K562 (cell line): ENCODE data around the gene NIFK. TPM values are rescaled to one million over a fixed set of nuclear protein-coding genes. Genes with fewer than 3 reads are reported as not detected.
A peak's percentile ranks its signal among the peaks of the same experiment; 100 is the strongest.

ENCODE experiments used
- CBFA2T3 ChIP-seq: fragments of 450-650 bp; IDR thresholded peaks from 2 replicates; pipeline ENCODE4 v1.6.1; 2017
- CHD1 ChIP-seq: fragments of 200-600 bp; sonication (generic); IDR thresholded peaks from one replicate; pipeline ENCODE4 v1.6.1; 2012; ENCODE audit warnings: mild to moderate bottlenecking, moderate library complexity, low read length, inconsistent platforms
- CHD2 ChIP-seq: IDR thresholded peaks from 2 replicates; pipeline ENCODE4 v1.6.1; 2011; ENCODE audit warnings: low read depth, low read length
- CREBBP ChIP-seq: IDR thresholded peaks from one replicate; pipeline ENCODE4 v1.6.1; 2012; ENCODE audit warnings: low read depth, mild to moderate bottlenecking, control low read depth, inconsistent platforms, low read length
- FOSL1 ChIP-seq: fragments of 200-800 bp; sonication (Bioruptor generic); conservative IDR thresholded peaks from 2 replicates; pipeline ENCODE4 v1.6.1; 2016; ENCODE audit warnings: missing genetic modification characterization, missing compliant biosample characterization
- LARP7 ChIP-seq: fragments of 450-650 bp; IDR thresholded peaks from 2 replicates; pipeline ENCODE4 v1.6.1; 2016
- NBN ChIP-seq: fragments of 450-650 bp; IDR thresholded peaks from 2 replicates; pipeline ENCODE4 v1.6.1; 2016; ENCODE audit warnings: low read depth, mild to moderate bottlenecking
- PHTF2 ChIP-seq: fragments of 250-450 bp; sonication (Bioruptor Pico); IDR thresholded peaks from 2 replicates; pipeline ENCODE4 v1.5.0; 2021; ENCODE audit warnings: mild to moderate bottlenecking
- RBM17 ChIP-seq: fragments of 200-400 bp; formaldehyde crosslinking; IDR thresholded peaks from 2 replicates; pipeline ENCODE4 v1.6.1; 2017; ENCODE audit warnings: low read depth, mild to moderate bottlenecking, low read length, borderline replicate concordance
- RFX7 ChIP-seq: fragments of 250-450 bp; sonication (Bioruptor Pico); IDR thresholded peaks from 2 replicates; pipeline ENCODE4 v1.5.1; 2021; ENCODE audit warnings: mild to moderate bottlenecking
- STAT5A ChIP-seq: IDR thresholded peaks from 2 replicates; pipeline ENCODE4 v1.6.1; 2012; ENCODE audit warnings: low read length, inconsistent platforms, borderline replicate concordance
- ZNF253 ChIP-seq: fragments of 250-450 bp; sonication (Bioruptor Pico); conservative IDR thresholded peaks from 2 replicates; pipeline ENCODE4 v1.6.1; 2021; ENCODE audit warnings: mild to moderate bottlenecking
- polyA plus RNA-seq, 8 experiments: library from polyadenylated mRNA; depleted of rRNA in 4 of 8; stranded (reverse) in 5 of 8; unstranded in 3 of 8; fragments of >200 nt; fragmentation: Nextera tagmentation in 2 of 8; fragmentation: Illumina TruSeq in 1 of 8; extraction: Ambion mirVana in 2 of 8; extraction: Trizol in 1 of 8; gene quantifications; 2 replicates each; pipeline versions ENCODE4 v1.2.1 to v1.2.3, GENCODE V29; 2011 to 2014; ENCODE audit warnings: inconsistent platforms in 1 of 8, missing spikeins in 1 of 8
- total RNA-seq, 7 experiments: library from RNA; depleted of rRNA in 6 of 7; stranded (reverse); fragments of >200 nt in 6 of 7; fragmentation: Illumina TruSeq in 2 of 7; extraction: Trizol in 2 of 7; gene quantifications; 2 replicates each; pipeline versions ENCODE4 v1.2.1 to v1.2.3, GENCODE V29; 2011 to 2021; ENCODE audit warnings: low replicate concordance in 1 of 7
- TF ChIP-seq, protein P1 (sequence below): fragments of 150-350 bp; conservative IDR thresholded peaks from 2 replicates; pipeline ENCODE4 v1.6.1; 2014; ENCODE audit warnings: low read length
- TF ChIP-seq, protein P2 (sequence below): fragments of 450-650 bp; formaldehyde crosslinking; IDR thresholded peaks from 2 replicates; pipeline ENCODE4 v1.4.0; 2020; ENCODE audit warnings: mild to moderate bottlenecking, moderate library complexity
- TF ChIP-seq, protein P3 (sequence below): sonication (generic); formaldehyde crosslinking; IDR thresholded peaks from 2 replicates; pipeline ENCODE4 v1.8.0; 2022; ENCODE audit warnings: missing genetic modification reagents, mild to moderate bottlenecking, borderline replicate concordance
- TF ChIP-seq, protein P4 (sequence below): sonication (generic); formaldehyde crosslinking; IDR thresholded peaks from 2 replicates; pipeline ENCODE4 v1.8.0; 2023; ENCODE audit warnings: missing genetic modification reagents, mild to moderate bottlenecking, borderline replicate concordance

Gene NIFK
- total and polyA plus RNA-seq, 9 of the 15 experiments (the other 6 are each of a cell fraction or from before 2014, with no cell fraction given), result 60.2 to 426 (median 183) TPM

DNA sequence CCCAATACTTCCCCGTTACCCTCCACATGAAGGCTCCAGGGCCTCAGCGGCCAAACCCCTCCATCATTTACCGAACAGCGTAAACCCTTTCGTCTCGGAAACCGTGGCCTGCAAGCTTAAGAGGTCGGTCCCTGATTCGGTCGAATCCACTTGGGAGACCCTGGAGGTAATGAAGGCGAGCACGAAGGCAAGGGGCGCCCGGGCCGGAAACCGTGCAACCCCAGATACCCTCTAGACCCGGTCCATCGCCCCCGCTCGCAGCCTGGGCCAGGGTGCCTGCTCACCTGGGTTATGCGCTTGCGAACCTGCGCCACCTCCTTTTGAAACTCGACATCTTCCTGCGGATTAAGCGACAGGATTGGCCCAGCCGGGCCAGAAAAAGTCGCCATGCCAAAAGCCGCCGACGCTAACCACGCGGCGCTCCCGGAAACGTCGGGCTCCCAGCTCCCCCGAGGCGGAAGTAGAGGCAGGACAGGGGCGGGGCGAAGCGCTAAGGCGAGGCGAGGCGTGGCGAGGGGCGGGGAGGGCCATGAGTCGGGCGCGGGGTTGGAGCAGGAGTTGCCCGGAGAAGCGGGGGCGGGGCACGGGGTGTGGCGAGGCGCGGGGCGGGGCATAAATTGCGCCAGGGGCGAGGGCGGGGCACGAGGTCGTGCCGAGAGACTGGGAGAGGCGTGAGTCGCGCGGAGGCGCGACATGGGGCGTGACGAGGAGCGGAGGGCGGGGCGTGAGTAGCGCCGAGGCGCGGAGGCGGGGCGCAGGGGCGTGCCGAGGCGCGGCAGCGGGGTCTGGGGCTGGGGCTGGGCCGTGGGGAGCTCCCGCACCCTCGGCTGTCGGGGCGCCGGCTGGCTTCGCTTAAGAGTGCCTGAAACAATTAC lies at the start of gene NIFK (continued):
- TF ChIP-seq, protein P1, sequence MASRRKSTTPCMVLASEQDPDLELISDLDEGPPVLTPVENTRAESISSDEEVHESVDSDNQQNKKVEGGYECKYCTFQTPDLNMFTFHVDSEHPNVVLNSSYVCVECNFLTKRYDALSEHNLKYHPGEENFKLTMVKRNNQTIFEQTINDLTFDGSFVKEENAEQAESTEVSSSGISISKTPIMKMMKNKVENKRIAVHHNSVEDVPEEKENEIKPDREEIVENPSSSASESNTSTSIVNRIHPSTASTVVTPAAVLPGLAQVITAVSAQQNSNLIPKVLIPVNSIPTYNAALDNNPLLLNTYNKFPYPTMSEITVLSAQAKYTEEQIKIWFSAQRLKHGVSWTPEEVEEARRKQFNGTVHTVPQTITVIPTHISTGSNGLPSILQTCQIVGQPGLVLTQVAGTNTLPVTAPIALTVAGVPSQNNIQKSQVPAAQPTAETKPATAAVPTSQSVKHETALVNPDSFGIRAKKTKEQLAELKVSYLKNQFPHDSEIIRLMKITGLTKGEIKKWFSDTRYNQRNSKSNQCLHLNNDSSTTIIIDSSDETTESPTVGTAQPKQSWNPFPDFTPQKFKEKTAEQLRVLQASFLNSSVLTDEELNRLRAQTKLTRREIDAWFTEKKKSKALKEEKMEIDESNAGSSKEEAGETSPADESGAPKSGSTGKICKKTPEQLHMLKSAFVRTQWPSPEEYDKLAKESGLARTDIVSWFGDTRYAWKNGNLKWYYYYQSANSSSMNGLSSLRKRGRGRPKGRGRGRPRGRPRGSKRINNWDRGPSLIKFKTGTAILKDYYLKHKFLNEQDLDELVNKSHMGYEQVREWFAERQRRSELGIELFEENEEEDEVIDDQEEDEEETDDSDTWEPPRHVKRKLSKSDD, result no peak
- TF ChIP-seq CHD1, result no peak
- no peak for TF ChIP-seq NBN
- TF ChIP-seq, protein P2, sequence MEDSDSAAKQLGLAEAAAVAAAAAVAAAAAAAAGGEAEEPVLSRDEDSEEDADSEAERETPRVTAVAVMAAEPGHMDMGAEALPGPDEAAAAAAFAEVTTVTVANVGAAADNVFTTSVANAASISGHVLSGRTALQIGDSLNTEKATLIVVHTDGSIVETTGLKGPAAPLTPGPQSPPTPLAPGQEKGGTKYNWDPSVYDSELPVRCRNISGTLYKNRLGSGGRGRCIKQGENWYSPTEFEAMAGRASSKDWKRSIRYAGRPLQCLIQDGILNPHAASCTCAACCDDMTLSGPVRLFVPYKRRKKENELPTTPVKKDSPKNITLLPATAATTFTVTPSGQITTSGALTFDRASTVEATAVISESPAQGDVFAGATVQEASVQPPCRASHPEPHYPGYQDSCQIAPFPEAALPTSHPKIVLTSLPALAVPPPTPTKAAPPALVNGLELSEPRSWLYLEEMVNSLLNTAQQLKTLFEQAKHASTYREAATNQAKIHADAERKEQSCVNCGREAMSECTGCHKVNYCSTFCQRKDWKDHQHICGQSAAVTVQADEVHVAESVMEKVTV (CRISPR knock-in tag), result no peak
- no peak for TF ChIP-seq CREBBP
- no peak for TF ChIP-seq ZNF253
- no peak for TF ChIP-seq FOSL1
- TF ChIP-seq RFX7 (CRISPR knock-in tag), result no peak
- no peak for TF ChIP-seq PHTF2 (CRISPR knock-in tag)
- TF ChIP-seq, protein P3, sequence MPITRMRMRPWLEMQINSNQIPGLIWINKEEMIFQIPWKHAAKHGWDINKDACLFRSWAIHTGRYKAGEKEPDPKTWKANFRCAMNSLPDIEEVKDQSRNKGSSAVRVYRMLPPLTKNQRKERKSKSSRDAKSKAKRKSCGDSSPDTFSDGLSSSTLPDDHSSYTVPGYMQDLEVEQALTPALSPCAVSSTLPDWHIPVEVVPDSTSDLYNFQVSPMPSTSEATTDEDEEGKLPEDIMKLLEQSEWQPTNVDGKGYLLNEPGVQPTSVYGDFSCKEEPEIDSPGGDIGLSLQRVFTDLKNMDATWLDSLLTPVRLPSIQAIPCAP (CRISPR knock-in tag), result no peak
- TF ChIP-seq RBM17, result no peak
- TF ChIP-seq STAT5A, result no peak
- peak; percentile 43; the same call in 1 of the 2 replicates for TF ChIP-seq CHD2
- TF ChIP-seq, protein P4, sequence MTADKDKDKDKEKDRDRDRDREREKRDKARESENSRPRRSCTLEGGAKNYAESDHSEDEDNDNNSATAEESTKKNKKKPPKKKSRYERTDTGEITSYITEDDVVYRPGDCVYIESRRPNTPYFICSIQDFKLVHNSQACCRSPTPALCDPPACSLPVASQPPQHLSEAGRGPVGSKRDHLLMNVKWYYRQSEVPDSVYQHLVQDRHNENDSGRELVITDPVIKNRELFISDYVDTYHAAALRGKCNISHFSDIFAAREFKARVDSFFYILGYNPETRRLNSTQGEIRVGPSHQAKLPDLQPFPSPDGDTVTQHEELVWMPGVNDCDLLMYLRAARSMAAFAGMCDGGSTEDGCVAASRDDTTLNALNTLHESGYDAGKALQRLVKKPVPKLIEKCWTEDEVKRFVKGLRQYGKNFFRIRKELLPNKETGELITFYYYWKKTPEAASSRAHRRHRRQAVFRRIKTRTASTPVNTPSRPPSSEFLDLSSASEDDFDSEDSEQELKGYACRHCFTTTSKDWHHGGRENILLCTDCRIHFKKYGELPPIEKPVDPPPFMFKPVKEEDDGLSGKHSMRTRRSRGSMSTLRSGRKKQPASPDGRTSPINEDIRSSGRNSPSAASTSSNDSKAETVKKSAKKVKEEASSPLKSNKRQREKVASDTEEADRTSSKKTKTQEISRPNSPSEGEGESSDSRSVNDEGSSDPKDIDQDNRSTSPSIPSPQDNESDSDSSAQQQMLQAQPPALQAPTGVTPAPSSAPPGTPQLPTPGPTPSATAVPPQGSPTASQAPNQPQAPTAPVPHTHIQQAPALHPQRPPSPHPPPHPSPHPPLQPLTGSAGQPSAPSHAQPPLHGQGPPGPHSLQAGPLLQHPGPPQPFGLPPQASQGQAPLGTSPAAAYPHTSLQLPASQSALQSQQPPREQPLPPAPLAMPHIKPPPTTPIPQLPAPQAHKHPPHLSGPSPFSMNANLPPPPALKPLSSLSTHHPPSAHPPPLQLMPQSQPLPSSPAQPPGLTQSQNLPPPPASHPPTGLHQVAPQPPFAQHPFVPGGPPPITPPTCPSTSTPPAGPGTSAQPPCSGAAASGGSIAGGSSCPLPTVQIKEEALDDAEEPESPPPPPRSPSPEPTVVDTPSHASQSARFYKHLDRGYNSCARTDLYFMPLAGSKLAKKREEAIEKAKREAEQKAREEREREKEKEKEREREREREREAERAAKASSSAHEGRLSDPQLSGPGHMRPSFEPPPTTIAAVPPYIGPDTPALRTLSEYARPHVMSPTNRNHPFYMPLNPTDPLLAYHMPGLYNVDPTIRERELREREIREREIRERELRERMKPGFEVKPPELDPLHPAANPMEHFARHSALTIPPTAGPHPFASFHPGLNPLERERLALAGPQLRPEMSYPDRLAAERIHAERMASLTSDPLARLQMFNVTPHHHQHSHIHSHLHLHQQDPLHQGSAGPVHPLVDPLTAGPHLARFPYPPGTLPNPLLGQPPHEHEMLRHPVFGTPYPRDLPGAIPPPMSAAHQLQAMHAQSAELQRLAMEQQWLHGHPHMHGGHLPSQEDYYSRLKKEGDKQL (CRISPR knock-in tag), result no peak
- TF ChIP-seq LARP7, result no peak
- no peak for TF ChIP-seq CBFA2T3
